GM08714 (cell line): ENCODE data around the gene PSMA7.
A peak's percentile ranks its signal among the peaks of the same experiment; 100 is the strongest.
"Not testable (repeated sequence)": the region's sequence is repeated elsewhere in the genome, so short reads cannot be mapped to it uniquely, and the experiment has no call there.

ENCODE experiments used
- H3K4me3 ChIP-seq: fragments of 200-500 bp; sonication (Bioruptor generic); 2 replicates; pipeline ENCODE4 v1.5.1; 2014; ENCODE audit warnings: mild to moderate bottlenecking, low read length, inconsistent platforms
- ZNF274 ChIP-seq: IDR thresholded peaks from 2 replicates; pipeline ENCODE4 v1.6.1; 2012; ENCODE audit warnings: mild to moderate bottlenecking, low read depth, low read length

PSMA7 gene

DNA sequence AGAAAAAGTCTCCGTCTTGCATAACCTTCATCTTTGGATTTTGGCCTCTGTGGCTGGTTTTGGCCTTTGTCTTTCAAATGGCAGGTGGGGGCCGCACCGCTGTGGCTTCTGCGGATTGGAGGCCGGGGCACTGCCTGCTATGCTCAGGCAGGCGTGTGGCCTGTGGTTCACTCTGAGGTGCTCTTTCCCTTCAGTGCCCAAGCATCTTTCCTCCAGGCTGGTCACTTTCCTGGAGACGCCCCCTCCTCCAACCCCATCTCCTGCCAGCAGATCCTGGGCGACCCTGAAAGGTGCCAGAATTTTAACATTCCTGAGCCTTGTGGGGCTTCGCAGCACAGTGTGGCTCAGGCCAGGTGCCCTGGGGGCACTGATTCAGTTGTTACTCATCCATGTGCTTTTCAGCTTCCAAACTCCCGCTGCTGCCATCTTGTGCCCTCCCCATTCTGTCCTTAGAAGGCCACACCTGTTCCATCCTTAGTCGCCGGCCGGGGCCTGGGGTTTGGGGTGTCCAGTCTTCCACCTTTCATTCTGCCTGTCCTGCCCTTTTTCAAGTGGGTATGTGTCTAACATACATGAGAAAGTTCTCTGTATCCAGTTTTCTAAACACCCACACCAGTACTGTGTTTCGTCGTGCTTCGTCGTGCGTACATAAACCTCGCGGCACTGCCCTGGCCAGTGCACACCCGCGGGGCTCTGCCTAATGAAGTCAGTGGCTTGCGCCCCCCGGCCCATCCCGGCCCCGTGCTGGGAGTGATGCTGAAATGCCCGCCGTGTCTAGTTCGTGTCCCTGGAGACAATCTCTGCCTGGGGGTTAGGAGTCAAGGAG lies 12.4 kb upstream of the PSMA7 start:
- TF ChIP-seq ZNF274: no peak
- H3K4me3 ChIP-seq: no peak overlapping the region

DNA sequence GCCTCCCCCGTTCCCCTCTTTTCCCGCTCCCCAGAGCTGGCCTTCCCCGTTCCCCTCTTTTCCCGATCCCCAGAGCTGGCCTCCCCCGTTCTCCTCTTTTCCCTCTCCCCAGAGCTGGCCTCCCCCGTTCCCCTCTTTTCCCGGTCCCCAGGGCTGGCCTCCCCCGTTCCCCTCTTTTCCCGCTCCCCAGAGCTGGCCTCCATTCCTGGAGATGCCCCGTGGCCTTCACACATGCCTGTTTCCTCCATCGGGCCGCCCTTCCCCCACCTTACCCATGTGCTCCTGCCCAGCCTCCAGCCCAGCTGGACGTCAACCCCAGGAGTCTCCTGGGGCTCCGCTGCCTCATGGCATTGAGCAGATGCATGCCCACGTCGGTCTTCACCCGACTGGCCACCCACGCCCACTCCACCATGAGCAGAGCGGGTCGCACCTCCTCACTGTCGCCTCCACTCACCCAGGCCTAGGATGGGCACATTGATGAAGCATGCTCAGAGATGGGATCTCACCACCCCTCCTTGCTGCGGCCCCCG lies 8.7 kb upstream of the PSMA7 start:
- TF ChIP-seq ZNF274: no peak
- no peak overlapping the region for H3K4me3 ChIP-seq

DNA sequence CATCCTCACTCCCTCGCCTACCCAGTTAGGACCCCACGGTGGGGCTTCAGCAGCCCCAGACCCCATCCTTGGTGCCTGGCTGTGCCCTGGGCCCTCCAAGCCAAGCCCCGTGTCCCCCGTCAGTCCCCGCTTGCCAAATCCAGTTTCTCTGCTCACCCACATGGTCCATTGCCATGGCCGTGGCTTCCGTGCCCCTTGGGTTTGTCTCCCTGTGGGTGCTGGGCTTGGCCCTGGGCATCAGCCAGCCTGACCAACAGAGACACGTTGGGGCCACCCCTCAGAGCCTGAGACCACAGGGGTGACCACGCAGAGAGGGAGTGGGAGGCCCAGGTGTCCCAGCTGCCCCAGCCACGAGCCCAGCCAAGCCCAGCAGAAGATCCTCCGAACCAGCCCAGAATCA lies 8.0 kb upstream of the PSMA7 start:
- TF ChIP-seq ZNF274: no peak
- H3K4me3 ChIP-seq: no peak overlapping the region

DNA sequence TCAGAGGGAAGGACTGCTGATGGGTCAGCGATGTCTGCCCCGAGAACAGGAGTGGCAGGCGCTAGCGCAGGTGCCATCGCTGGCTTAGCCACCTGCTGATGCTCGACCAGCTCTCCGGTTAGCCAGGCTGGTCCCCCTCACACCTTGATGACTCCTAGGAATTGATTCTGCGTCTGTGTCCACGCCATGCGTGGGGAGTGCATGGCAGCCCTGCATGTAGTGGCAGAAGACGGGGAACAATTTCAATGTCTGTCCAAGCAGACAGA lies 7.0 kb upstream of the PSMA7 start:
- no peak for TF ChIP-seq ZNF274

DNA sequence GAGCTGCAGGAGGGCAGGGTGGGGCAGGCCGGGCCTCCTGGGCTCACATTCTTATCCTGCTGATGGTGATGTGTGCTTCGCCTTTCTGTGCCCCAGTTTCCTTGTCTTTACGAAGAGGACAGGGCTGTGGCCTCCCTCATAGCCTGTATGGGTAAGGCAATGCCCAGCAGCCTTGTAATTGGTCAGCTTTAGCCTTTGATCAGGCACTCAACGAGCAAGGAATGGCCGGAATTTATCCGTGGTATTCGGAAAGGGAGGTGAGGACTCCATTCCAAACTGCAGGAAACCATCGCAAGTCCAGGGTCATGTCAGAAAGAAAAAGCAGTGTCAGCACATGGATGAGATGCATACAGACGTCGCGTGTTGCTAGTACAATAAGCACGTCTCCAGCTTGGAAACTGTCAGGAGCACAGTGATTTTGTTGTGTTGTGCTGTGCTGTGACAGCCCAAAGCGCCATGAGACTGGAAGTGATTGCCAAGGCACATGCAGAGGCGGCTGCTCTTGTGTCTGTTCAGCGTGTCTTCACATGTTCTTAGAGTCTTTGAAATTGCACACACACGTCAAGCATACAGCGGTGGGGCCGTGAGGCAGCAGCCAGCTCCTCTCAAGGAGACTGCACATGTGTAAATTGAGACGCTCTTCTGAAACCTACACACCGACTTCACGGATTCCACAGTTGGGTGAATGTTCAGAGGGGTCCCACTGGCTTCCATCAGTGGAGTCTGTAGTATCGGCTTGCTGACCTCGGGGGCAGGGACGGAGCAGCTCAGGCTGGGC lies 6.5 kb upstream of the PSMA7 start:
- no peak for TF ChIP-seq ZNF274

More for the DNA sequence above, 7.0 kb upstream of the PSMA7 start:
- H3K4me3 ChIP-seq: no peak overlapping the region

DNA sequence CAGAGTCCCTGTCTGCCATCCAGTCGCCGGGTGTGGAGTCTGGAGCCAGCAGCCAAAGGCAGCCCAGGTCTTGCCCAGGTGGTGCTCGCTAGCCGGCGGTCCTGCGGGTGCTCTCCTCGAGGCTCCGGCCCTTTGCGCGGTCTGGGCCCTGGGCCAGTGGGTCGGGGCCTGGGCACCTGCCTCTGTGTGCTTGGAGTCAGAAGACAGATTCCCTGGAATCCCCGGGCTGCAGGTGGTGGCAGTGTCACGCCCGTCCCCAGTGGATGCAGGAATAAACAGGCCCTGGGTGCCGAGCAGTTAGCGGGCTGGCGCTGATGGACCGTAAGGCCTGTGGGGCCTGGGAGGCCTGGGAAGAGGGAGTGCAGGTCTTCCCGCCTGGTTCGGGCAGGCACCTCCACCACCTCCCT lies 5.7 kb upstream of the PSMA7 start:
- no peak for TF ChIP-seq ZNF274
- H3K4me3 ChIP-seq: no peak overlapping the region

More for the DNA sequence above, 6.5 kb upstream of the PSMA7 start:
- no peak overlapping the region for H3K4me3 ChIP-seq

DNA sequence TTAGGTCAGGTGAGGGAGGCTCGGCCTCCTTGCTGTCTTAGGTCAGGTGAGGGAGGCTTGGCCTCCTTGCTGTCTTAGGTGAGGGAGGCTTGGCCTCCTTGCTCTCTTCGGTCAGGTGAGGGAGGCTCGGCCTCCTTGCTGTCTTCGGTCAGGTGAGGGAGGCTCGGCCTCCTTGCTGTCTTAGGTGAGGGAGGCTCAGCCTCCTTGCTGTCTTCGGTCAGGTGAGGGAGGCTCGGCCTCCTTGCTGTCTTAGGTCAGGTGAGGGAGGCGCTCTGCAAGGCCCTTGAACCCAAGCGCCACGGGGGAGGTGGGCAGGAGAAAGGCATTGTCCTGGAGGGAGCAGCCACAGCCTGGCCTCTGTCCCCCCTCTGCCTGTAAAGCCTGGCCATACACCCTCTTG lies 5.2 kb upstream of the PSMA7 start:
- not testable (repeated sequence) for H3K4me3 ChIP-seq

DNA sequence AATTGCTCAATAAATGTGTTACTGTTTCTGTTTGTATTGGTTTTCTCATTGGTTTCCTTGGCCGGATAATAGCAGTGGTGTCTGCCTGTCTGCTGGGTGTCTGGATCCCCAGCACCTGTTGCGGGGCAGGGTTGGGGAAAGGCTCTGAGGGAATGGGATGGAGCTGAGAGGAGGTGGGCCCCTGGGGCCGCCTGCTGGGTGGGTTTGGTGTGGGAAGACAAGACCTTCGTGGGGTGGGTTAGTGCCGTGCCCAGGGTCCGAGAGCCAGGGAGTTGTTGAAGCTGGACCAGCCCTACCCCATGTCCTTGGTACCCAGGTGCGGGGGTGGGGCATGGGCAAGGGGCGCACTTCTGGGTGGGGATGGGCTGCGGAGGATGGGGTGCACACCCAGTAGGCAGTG lies 4.3 kb upstream of the PSMA7 start:
- no peak for TF ChIP-seq ZNF274

DNA sequence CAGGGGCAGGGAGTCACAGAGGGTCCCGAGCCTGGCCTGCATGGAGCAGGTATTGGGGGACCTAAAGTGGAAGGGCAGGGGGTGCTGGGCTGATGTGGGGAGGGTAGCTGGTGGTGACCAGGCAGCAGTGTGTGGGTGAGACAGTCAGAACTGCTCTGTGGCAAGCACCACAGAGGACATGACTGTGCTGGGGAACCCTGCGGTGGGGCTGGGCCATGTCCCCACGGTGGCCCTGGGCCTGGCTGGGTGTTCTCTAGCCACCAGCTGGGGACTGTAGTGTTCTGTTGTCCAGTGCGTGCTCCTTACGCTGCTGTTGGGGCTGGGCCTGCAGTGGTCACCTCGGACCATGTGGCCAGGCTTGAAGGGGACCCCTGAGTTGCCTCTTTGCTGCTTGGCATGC lies 3.9 kb upstream of the PSMA7 start:
- no peak for TF ChIP-seq ZNF274
- no peak overlapping the region for H3K4me3 ChIP-seq

More for the DNA sequence above, 4.3 kb upstream of the PSMA7 start:
- no peak overlapping the region for H3K4me3 ChIP-seq

DNA sequence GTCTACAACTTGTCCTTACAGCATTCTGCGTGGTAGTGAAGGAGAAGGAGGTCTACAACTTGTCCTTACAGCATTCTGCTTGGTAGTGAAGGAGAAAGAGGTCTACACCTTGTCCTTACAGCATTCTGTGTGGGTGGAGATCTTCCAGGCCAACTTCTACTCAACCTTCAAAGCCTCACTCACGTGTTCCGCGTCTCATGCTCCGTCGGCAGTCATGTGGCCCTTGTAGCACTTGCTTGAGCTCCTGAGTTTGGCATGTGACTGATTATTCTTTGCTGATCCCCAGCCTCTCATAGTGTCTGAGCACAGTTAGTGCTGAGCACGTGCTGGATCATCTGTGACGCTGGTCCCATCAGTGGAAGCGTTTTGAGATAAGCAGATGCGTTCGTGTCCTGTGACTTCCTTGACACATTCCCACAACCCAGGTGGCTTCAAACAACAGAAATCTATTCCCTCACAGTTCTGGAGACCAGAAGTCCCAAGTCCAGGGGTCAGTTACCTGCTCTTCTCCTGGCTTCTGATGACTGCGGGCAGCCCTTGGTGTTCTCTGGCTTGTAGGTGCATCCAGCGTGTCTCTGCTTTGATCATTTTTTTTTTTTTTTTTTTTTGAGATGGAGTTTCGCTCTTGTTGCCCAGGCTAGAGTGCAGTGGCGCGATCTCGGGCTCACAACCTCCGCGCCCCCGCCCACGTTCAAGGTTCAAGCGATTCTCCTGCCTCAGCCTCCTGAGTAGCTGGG lies 3.0 kb upstream of the PSMA7 start:
- H3K4me3 ChIP-seq: no peak overlapping the region
- no peak for TF ChIP-seq ZNF274

DNA sequence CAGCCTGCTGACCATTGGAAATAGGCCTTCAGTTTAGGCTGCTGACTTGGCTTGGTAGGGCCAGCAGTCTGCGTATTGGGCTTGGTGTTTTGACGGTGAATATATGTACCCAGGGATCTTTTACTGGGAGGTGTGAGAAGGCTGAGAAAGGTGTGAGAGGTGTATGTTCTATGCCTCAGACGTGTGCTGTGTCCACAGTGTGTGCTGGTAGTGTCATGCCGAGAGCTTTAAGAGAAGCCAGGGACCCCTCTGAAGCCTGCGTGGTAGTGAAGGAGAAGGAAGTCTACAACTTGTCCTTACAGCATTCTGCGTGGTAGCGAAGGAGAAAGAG lies 2.5 kb upstream of the PSMA7 start:
- TF ChIP-seq ZNF274: no peak
- no peak overlapping the region for H3K4me3 ChIP-seq

DNA sequence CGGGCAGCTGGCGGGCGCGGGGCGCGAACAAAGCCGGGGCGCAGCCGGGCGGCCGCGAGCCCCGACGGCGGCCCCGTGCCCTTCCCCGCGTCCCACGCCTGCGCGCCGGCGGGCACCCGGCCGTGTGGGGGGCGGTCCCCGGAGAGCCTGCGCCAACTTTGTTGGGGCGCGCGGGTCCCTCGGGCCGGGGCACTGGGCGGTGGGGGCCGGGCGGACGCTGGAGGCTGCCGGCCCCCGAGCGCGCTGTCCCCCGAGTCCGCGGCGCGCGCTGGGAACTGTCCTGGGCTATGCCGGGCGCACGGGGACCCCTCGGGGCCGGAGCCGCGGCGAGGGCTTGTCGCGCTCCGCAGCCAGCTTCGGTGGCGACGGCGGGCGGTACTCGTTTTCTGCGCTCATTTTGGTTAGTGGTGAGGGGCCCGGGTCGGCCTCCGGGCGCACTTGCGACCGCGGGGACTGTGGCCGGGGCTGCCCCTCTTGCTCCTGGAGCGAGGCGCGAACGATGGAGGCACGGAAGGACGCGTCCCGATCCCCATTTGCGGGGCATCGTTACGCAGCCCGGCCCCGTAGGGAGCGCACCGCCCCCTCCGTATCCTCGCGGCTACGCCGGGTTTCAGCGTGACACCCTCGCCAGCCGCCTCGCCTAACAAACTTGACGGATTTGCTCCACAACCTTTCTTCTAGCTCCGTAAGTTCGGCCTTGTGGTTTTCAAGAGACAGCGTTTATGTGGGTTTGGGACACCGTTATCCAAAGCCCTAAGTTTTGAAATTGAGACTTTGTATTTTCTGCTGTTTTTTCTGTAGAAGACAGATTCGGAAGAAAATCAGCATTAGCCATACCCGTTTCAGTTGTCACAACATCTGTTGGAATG lies 997 bp upstream of the PSMA7 start:
- peak overlapping the region; percentile 77 for H3K4me3 ChIP-seq
- TF ChIP-seq ZNF274: no peak

DNA sequence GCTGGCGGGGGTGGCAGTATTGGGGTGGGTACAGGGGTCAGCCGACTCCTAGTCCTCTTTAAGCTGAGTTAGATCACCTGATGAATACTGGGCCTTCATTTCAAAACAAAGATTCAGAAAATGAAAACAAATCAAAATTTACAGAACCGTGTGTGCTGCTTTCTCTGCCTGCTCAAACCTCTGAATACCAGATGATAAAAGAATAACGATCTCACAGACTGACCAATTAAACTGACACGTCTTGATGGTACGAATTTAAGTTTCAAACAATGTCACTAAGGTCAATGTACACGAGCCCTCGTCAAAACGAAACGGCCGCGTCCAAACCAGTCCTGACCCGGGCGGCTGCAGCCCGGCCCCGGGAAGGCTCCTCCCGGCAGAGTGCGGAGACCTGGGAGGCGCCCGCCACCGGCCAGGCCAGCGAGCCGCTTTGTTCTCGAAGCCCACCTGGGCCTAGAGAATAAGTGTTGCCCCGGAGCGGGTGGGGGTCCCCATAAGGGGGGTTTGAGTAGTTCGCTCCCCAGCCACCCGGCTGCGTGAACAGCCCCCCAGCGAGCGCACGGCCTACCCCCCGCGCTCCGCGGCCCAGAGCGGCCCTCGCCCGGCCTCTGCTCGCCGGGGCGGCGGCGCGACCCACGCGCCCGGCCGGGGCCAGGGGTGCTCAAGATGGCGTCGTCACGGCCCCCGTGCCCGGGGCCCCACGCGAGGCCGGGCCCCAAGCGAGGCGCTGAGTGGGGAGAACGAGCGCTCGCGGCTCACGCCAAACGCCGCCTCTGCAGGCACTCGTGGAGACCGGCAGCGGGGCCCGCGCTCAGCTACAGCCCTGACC lies 728 bp downstream of the PSMA7 start:
- no peak for TF ChIP-seq ZNF274
- H3K4me3 ChIP-seq: peak overlapping the region; percentile 77
